Measurements from ENCODE around the gene SUSD6. TPM values are rescaled to one million over a fixed set of nuclear protein-coding genes. Genes with fewer than 3 reads are reported as not detected.

The SUSD6 gene
- total RNA-seq, 1 experiment from 2014 or later: 21.5 TPM

- Mint-ChIP-seq H3K27me3 (ENCODE audit: insufficient read depth, unreplicated experiment) (no peaks in the 10 kb centered on the region), H3K4me1 (ENCODE audit: low read depth, unreplicated experiment) (peaks cover 21% of the 10 kb centered on the region), H3K36me3 (ENCODE audit: insufficient read depth, unreplicated experiment) (no peaks in the 10 kb centered on the region), H3K4me3 (ENCODE audit: unreplicated experiment) (no peak overlapping the region), H3K9me3 (ENCODE audit: unreplicated experiment) (no peaks in the 10 kb centered on the region), H3K27ac (ENCODE audit: unreplicated experiment) (no peak overlapping the region)
- Histone ChIP-seq H3K27me3 (replicated peaks; ENCODE audit: control insufficient read depth, insufficient read depth, low read length) (no peaks in the 10 kb centered on the region), H3K4me3 (ENCODE audit: low read depth, low read length) (no peak overlapping the region), H3K9me3 (no peaks in the 10 kb centered on the region), H3K4me1 (peaks cover 17% of the 10 kb centered on the region; the same call in 1 of the 2 replicates), H3K36me3 (ENCODE audit: control insufficient read depth, insufficient read depth, low read length) (peaks cover 2% of the 10 kb centered on the region)
- CTCF ChIA-PET: no interaction called here
- DNase-seq: no peak
- no peak for TF ChIP-seq CTCF (IDR thresholded peaks at IDR 0.05; ENCODE audit: insufficient read depth in 1 of 2, low read depth in 1 of 2, low read length in 1 of 2, severe bottlenecking in 1 of 2, unreplicated experiment in 1 of 2)
- BruUV-seq (replicated peaks): no TSS peak
- intact Hi-C loops (cut with micrococcal nuclease; ENCODE audit: unreplicated experiment): no loop called here
- POLR2A ChIA-PET: no interaction called here
Observed at GRCh38 chr14:69711881-69712560, 100.6 kb downstream of the SUSD6 start.

GRCh38 chr14:69712599-69713088 is 101.2 kb downstream of the SUSD6 start:
- Histone ChIP-seq H3K27me3 (replicated peaks; ENCODE audit: control insufficient read depth, insufficient read depth, low read length) (no peaks in the 10 kb centered on the region), H3K4me3 (ENCODE audit: low read depth, low read length) (no peak overlapping the region), H3K9me3 (no peaks in the 10 kb centered on the region), H3K36me3 (ENCODE audit: control insufficient read depth, insufficient read depth, low read length) (peaks cover 2% of the 10 kb centered on the region), H3K4me1 (peaks cover 17% of the 10 kb centered on the region; the same call in 1 of the 2 replicates)
- intact Hi-C loops (cut with micrococcal nuclease; ENCODE audit: unreplicated experiment): no loop called here
- H3K27ac Mint-ChIP-seq (ENCODE audit: unreplicated experiment): peak overlapping the region; percentile 67
- ChIA-PET CTCF (no interaction called here), POLR2A (interaction anchor here (0.5 kb wide), 1 partner anchor 110 kb away, joined by 3 read pairs; no protein-coding TSS in a partner anchor)
- DNase-seq: no peak
- H3K4me3 Mint-ChIP-seq (ENCODE audit: unreplicated experiment): no peak overlapping the region
- peaks cover 21% of the 10 kb centered on the region for H3K4me1 Mint-ChIP-seq (ENCODE audit: low read depth, unreplicated experiment)
- no peak for TF ChIP-seq CTCF (IDR thresholded peaks at IDR 0.05; ENCODE audit: insufficient read depth in 1 of 2, low read depth in 1 of 2, low read length in 1 of 2, severe bottlenecking in 1 of 2, unreplicated experiment in 1 of 2)
- no TSS peak for BruUV-seq (replicated peaks)
- H3K27me3 Mint-ChIP-seq (ENCODE audit: insufficient read depth, unreplicated experiment): no peaks in the 10 kb centered on the region
- no peaks in the 10 kb centered on the region for H3K36me3 Mint-ChIP-seq (ENCODE audit: insufficient read depth, unreplicated experiment)
- H3K9me3 Mint-ChIP-seq (ENCODE audit: unreplicated experiment): no peaks in the 10 kb centered on the region

GRCh38 chr14:69713209-69713781 is 101.9 kb downstream of the SUSD6 start:
- no peak overlapping the region for H3K4me3 Mint-ChIP-seq (ENCODE audit: unreplicated experiment)
- intact Hi-C loops (cut with micrococcal nuclease; ENCODE audit: unreplicated experiment): no loop called here

More at GRCh38 chr14:69713209-69713781, 101.9 kb downstream of the SUSD6 start:
- CTCF ChIA-PET: interaction anchor here (0.6 to 1.2 kb wide), 7 partner anchors 14 to 287 kb away, joined by 4 to 13 read pairs (median 4); no protein-coding TSS in a partner anchor
- no peaks in the 10 kb centered on the region for H3K9me3 Mint-ChIP-seq (ENCODE audit: unreplicated experiment)
- TF ChIP-seq CTCF (IDR thresholded peaks at IDR 0.05; ENCODE audit: insufficient read depth in 1 of 2, low read depth in 1 of 2, low read length in 1 of 2, severe bottlenecking in 1 of 2, unreplicated experiment in 1 of 2): no peak
- peak overlapping the region; percentile 67 for H3K27ac Mint-ChIP-seq (ENCODE audit: unreplicated experiment)
- H3K36me3 Mint-ChIP-seq (ENCODE audit: insufficient read depth, unreplicated experiment): no peaks in the 10 kb centered on the region
- Histone ChIP-seq H3K4me3 (ENCODE audit: low read depth, low read length) (no peak overlapping the region), H3K27me3 (replicated peaks; ENCODE audit: control insufficient read depth, insufficient read depth, low read length) (no peaks in the 10 kb centered on the region), H3K4me1 (peaks cover 17% of the 10 kb centered on the region; the same call in 1 of the 2 replicates), H3K9me3 (no peaks in the 10 kb centered on the region), H3K36me3 (ENCODE audit: control insufficient read depth, insufficient read depth, low read length) (peaks cover 2% of the 10 kb centered on the region)
- no TSS peak for BruUV-seq (replicated peaks)
- DNase-seq: peak in 1 of 2 experiments; percentile 34
- H3K4me1 Mint-ChIP-seq (ENCODE audit: low read depth, unreplicated experiment): peaks cover 21% of the 10 kb centered on the region
- H3K27me3 Mint-ChIP-seq (ENCODE audit: insufficient read depth, unreplicated experiment): no peaks in the 10 kb centered on the region
- POLR2A ChIA-PET: interaction anchor here (0.5 to 0.7 kb wide), 3 partner anchors 111 to 437 kb away, joined by 3 to 4 read pairs (median 3); no protein-coding TSS in a partner anchor

Measured in Caco-2 (cell line).